COLO668 (cell line): ENCODE results near the gene AP4M1.

ENCODE experiments used
- DNase-seq: peaks from one replicate; lab custom pipeline; 2025; ENCODE audit not compliant: unreplicated experiment; lab: John Stamatoyannopoulos, UW

Gene AP4M1

DNA sequence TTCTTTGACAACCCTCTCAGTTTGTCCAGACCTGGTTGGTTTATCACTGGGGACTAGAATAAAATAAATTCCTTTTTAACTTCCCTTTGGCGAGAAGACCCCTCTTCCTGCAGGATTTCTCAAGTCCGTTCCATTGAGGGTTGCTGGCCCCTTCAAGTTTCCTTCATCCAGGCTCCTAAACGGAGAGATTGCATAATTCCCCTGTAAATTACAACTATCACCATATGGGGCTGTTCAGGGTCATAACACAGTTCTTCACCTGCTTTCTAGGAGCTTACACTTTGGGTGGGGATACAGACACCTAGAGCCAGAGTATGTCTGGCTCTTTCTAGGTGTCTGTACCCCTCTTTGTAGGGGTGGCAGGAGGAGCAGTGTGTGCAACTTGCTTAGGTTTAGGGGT, 15.9 kb upstream of the AP4M1 start:
- DNase-seq, result no peak

DNA sequence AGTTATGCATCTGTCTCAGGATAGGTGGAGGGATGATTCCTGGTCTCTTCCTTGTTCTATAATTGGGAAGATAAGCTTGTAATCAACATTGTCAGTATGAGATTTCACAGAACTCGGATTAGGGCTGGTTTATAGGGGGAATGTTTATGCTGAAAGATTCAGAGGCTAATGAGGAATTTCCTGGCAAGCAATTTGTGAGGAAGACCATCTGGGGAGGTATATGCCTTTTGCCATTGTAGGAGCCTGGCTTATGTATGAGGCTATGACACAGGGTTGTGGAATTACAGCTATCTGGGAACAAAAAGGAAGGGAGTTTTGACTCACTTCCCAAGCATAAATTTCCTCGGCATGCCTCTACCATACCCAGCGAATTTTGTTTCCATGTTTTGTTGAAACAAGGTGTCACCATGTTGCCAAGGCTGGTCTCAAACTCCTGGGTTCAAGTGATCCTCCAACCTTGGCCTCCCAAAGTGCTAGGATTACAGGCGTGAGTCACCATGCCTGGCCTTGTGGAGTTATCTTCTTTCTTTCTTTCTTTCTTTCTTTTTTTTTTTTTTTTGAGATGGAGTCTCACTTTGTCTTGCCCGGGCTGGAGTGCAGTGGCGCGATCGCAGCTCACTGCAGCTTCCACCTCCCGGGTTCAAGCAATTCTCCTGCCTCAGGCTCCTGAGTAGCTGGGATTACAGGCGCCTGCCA, 14.2 kb upstream of the AP4M1 start:
- no peak for DNase-seq

DNA sequence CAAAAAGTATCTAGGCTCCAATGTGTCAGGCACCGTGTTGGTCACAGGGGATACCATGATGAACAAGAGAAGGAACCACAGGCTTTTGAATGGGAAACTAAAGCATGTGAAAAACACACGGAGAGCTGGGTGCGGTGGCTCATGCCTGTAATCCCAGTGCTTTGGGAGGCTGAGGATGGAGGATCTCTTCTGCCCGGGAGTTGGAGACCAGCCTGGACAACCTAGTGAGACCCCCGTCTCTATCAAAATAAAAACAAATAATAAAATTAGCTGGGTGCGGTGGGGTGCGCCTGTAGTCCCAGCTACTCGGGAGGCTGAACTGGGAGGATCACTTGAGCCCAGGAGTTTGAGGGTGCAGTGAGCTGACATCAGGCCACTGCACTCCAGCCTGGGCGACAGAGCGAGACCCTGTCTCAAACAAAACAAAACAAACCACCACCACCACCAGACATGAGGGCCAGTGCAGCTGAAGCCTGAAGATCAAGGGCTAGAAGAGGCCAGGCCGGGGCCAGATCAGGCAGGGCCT, 13.3 kb upstream of the AP4M1 start:
- peak; percentile 36 for DNase-seq

DNA sequence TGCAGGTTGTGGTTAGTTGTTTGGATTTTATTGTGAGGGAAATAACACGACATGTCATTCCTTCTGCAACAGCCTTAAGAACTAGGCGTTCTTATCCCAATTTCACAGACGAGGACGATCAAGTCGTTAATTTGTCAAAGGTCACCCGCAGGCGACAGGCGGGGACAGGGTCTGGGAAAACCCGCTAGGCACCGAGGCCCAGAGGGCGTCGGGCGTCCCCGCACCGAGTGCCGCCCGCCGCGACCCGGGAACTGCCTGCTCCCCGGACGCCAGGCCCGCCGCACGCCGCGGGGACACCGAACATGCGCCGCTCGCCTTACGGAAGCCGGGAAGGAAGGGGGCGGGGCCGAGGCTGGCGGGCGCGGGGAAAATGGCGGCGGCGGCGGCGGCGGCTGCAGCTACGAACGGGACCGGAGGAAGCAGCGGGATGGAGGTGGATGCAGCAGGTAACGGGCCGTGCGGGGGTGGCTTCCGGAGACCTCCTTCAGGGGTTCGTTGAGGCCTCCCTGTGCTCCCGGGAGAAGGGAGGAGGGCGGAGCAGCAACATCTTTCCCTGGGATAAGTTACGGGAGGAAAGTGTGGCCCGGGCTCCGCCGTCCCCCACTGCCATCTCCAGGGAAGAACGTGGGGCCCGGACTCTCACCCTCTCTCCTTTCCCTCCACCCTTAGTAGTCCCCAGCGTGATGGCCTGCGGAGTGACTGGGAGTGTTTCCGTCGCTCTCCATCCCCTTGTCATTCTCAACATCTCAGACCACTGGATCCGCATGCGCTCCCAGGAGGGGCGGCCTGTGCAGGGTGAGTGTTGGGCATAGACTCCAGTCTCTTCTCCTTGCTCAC, 12.6 kb upstream of the AP4M1 start, which contains the start of gene COPS6:
Gene COPS6, plus strand, starts transcription at position 349 of the 837 bp plus-strand sequence. Its CDS starts 22 bp downstream, at position 371.
- peak; percentile 90 for DNase-seq

DNA sequence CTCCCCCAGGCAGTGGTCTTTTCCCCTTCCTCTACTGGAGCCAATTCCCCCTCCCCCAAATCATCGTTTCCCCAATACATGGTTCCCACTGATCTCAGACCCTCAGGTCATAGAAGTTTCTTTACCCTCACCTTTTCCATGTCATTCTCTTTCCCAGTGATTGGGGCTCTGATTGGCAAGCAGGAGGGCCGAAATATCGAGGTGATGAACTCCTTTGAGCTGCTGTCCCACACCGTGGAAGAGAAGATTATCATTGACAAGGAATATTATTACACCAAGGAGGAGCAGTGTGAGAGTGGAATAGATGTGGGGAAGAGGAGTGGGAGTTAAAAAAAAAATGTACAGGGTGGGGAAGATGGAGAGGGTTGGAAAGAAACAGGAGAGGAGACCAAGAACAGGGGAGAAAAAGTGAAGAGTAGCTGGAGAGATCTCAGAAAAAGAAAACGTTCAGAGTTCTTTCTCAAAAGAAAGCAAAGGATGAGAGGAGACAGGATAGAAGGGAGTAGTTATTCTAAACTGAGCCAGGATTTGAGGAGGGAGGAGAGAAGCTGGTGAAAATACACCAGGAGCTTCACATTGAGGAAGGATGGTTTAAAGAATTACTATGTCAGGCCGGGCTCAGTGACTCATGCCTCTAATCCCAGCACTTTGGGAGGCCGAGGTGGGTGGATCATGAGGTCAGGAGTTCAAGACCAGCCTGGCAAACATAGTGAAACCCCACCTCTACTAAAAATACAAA, 11.8 kb upstream of the AP4M1 start:
- no peak for DNase-seq

DNA sequence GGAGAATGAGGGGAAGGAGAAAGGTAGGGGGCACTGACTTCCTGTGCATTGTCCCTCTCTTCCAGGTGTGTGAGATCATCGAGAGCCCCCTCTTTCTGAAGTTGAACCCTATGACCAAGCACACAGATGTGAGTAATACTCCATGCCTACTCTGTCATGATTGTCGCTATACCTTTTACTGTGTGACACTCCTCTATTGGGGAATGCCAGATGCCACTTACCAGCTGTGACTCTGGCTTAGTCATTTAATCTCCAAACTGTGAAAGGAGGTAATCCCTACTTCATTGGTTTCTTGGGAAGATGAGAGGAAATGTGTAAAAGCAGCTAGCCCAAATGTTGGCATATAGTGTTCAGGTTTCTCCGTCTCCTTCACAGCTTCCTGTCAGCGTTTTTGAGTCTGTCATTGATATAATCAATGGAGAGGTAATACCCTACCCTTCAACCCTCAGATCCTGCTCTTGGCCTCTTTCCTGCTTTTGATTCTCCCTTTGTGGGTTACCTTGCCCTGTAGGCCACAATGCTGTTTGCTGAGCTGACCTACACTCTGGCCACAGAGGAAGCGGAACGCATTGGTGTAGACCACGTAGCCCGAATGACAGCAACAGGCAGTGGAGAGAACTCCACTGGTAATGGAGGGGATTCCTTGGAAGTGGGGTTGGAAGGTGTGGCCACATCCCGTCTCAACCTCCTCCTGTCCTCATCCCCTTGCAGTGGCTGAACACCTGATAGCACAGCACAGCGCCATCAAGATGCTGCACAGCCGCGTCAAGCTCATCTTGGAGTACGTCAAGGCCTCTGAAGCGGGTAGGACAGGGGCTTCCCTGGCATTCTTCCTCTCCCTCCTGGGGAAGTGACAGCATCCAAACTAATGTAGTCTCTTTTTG, 10.7 kb upstream of the AP4M1 start:
- peak; percentile 30 for DNase-seq

DNA sequence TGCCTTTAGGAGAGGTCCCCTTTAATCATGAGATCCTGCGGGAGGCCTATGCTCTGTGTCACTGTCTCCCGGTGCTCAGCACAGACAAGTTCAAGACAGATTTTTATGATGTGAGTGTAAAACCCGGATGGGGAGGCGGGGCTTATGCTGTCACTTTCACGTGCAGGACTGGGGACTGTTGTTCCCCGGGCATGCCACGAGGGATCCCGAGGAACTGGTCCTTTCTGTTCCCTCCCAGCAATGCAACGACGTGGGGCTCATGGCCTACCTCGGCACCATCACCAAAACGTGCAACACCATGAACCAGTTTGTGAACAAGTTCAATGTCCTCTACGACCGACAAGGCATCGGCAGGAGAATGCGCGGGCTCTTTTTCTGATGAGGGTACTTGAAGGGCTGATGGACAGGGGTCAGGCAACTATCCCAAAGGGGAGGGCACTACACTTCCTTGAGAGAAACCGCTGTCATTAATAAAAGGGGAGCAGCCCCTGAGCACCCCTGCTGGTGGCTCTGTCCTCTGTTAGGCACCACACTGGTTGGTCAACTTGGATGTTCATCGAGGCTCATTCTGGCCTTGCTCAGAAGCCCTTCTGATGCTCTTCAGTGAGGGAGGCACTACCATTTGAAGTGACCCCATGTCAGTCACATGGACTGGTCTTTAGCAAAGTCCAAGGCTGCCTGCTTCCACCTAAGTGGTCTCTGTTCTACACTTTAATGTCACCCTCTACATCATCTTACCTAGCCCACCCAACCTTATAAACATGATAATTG, 9.8 kb upstream of the AP4M1 start:
- peak; percentile 30 for DNase-seq

DNA sequence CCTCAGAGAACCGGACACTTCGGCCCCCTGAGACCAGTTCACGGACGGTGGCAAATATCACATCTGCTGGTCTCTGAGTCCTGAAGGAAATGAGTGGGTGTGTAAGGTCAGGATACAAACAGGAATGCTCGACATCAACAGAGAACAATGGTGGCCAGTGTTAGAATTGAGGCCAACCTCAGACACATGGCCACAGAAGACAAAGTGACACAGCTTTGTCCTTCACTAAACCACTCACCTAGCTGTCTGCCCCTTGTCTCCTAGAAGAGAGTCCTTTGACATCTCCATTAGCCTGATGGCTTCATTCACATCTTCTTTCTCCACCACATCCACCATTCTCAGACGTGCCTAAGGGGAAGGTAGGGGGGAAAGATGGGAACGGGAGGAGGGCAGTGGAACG, 8.4 kb upstream of the AP4M1 start:
- DNase-seq, result no peak

DNA sequence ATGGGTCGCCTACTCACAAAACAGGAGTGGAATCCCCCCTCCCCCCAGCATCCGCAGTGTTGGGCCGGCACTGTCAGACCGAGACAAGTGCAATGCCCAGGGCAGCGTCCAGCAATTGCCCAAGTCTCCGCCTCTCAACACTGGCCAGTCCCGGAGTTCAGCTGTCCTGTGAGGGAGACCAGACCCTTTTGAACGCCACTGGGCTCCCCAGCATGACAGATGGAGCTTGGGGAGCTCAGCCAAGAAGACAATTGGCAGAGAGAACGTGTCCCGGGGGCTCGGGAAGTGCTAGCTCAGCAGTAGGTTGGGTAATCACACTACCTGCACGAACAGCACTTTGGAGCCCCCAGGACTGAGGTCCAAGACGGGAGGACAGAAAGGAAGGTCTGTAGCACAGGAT, 7.9 kb upstream of the AP4M1 start:
- no peak for DNase-seq

DNA sequence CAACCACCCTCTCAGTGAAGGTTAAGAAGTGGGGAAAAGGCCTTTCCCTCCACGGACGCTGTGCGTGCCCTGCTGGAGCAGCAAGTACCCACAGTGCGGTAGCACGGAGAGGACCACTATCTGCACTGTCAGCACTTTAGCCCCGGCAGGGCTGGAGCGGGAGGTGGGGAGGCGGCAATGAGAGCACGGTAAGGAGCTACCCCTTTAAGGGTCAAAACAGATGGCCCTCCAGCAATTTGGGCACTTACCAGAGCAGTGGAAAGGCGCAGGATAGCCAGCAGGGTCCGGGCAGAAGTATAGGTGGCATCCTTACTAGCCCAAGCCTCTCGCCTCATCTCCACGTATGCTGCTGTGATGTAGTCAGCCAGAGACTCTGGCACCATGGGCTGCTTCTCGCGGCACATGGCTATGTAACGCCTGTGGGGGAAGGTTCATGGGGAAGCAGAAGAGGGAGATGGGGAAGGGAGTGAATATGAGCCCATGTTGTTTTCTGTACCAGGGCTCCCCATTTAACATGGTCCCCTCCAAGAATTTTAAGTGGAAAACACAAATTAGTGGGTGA, 7.4 kb upstream of the AP4M1 start:
- no peak for DNase-seq

DNA sequence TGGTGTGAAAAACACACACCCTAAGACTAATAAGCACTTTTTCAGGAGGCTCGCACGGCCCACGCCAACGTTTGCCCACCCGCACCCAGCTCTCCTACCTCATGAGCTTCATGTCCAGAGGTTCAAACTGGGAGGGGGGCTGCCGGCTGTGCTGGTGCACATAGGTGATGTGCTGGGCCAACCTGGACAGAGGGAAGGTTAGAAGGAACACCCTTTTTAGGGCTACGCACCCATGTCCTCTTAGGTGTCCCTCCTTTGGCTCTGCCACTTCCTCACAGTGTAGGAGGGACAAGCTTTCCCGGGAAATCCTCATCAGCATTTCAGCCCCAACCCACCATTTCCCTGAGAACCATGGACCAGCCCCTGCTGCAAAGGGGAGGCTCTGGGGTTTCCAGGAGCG, 6.2 kb upstream of the AP4M1 start:
- no peak for DNase-seq

DNA sequence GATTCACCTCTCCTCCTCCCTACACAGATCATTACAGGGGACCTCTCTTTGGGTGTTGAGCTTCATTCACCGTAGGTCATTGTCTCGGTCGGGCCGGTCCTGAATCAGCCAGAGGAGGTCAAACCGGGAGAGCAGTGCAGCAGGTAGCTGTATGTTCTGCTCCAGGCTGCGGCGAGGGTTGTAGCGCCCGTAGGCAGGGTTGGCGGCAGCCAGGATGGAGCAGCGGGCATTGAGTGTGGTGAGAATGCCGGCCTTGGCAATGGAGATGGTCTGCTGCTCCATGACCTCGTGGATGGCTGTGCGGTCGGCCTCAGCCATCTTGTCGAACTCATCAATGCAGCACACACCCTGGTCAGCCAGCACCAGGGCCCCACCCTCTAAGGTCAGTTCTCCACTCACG, 5.7 kb upstream of the AP4M1 start:
- no peak for DNase-seq

DNA sequence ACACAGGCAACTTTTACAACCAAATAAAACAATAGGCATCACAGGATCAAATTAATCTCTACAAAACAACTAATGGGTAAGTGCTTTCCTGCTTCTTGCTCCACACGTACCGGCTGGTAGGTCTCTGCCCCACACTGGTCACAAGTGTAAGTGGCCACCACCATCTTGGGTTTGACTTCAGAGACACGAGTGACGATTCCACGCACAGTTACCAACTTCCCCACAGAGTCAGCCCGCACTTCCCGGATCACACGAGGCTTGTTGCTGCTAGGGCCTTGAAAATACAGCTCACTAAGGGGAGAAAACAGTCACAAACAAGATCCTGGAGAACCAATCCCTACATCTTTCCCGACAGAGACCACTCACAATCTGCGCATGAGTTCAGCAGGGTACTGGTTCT, 2.5 kb upstream of the AP4M1 start:
- no peak for DNase-seq

DNA sequence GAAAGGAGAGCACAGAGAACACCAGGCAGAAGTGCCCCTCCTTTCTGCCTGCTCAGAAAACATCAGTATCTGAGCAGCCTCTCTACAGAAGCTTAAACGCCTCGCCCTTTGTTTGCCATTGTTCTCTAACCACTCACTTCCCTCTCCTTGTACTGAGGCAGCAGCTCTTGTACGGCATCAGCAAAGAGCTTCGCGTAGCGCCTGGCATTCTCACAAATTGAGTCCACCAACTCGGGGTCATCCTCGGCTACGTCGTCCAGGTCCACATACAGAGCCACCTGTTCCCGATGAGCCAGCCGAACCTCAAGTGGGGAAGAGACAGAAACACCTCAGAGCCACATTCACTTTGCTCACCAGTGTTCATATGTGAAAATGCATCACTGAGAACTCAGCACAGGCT, 2.0 kb upstream of the AP4M1 start:
- DNase-seq, result no peak

DNA sequence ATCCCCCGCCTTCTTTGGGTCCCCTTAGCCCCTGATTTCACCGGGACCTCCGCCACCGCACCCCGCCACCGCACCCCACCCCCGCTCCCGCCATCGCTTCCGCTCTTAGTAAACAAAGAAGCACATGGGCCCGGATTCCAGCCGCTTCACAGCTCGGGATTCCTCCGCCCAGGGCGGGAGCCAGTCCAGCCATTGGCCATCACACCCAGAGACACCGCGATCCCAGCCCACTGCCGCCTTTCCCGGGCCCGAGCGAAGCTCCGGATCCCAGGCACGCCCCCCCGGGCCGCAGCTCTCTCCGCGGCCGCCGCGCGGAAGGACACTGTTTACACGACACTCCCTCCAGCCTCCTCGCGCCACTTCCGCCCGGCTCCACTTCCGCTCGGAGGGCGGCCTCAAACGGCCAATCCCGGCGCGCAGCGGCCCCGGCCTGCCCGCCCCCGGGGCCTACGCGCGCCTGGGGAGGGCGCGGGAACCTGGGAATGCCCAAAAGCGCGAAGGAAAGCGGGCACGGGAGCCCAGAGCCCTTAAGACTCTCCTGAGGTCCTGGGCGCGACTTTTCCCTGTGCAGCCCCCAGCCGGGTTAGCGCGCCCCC, 925 bp upstream of the AP4M1 start:
- DNase-seq, result peak; percentile 98

DNA sequence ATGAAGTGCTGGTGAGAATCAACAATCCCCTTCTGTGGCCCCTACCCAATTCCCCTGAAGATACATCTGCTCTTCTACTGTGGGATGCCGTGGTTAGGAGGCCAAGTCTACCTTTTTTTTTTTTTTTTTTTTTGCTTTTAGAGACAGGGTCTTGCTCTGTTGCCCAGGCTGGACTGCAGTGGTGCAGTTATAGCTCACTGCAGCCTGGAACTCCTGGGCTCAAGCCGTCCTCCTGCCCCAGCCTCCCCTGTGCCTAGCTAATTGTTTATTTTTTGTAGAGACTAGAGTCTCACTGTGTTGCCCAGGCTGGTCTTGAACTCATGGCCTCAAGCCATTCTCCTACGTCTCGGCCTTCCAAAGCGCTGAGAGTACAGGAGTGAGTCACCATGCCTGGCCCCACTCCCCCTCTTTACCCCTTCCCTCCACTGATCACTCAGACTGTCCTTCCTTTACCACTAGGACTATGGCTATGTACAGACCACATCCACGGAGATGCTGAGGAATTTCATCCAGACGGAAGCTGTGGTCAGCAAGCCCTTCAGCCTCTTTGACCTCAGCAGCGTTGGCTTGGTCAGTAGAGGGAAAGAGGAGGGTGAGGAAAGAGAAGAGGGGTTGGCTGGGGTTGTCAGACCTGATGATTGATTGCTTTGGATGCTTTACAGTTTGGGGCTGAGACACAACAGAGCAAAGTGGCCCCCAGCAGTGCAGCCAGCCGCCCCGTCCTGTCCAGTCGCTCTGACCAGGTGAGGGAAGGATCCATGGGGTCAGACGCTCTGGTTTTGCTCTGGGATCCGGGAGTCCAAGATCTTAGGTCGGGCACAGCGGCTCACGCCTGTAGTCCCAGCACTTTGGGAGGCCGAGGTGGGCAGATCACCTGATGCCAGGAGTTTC, 1.8 kb downstream of the AP4M1 start:
- no peak for DNase-seq

DNA sequence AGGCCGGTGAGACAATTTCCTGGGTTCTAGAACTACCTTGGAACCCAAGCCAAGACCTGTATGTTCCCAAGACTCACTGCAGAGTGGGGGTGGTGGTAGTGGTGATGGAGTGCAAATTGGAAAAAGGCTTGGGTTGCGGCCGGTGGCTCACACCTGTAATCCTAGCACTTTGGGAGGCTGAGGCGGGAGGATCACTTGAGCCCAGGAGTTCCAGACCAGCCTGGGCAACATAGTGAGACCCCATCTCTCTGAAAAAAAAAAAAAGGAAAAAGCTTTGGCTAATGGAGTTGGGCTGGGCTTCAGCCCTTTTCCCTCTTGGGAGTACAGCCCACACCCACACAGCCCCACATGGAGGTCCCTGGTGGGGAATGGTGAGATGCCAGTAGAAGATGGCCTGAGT, 4.1 kb downstream of the AP4M1 start:
- no peak for DNase-seq

DNA sequence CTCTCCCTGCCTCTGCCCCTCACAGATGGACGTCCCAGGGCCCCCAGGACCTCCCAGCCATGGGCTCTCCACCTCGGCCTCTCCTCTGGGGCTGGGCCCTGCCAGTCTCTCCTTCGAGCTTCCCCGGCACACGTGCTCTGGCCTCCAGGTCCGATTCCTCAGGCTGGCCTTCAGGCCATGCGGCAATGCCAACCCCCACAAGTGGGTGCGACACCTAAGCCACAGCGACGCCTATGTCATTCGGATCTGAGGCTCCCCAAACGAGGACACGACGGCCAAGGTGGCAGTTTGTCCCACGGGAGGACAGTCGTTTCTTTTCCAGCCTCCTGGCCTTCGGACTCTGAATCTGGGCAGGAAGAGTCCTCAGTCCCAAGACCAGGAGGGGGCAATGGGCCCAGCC, 5.2 kb downstream of the AP4M1 start:
- DNase-seq, result no peak
